RCC 7860 (cell line): ENCODE results near the gene ZDHHC11B.
"Not testable (repeated sequence)": the region's sequence is repeated elsewhere in the genome, so short reads cannot be mapped to it uniquely, and the experiment has no call there.

Source experiments
- DNase-seq: peaks from one replicate; pipeline ENCODE4 v3.0.0-alpha.2; 2015; ENCODE audit warnings: low spot score
- FAIRE-seq: peaks from 2 replicates; lab custom pipeline; 2012; peaks lifted over from hg19 to GRCh38; lab: Jason Lieb, UNC

The ZDHHC11B gene

DNA sequence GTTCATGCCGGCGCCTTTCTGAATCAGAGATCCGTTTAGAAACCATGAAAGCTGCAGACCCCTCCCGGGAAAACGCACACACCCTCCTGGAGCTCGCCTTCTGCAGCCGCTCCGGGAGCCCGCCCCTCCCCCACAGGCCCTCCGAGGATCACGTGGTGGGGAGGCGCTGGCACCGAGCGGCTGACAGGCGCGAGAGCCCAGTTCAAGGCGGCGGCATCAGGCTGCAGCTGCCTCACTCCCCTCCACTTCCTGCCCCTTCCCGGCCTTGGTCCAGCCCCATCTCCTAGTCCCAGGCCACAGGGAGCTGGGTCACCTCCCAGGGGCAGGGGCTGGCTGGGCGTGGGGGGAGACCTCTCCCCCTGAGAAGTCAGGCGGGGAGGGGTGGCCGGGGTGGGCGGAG lies 93.5 kb downstream of the ZDHHC11B start:
- DNase-seq, FAIRE-seq: not testable (repeated sequence)

DNA sequence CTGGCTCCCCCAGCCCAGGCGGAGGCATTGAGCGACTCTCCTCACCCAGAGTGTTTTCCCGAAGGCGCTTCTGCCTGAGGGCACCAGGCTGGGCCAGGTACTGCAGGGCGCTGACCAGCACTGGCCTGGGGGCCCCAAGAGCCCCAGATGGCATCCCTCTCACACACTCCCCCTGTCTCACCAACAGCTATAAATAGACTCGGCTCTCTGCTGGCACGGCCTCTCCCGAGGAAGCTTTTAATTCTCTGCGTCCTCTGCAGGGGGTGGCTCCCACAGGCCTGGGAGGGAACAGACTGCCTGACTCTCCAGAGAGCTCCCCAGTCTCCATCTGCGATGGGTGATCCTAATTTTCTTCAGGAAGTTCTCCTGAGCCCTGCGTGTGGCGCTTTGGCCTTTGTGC lies 94.2 kb downstream of the ZDHHC11B start:
- not testable (repeated sequence) for FAIRE-seq, DNase-seq

- FAIRE-seq, DNase-seq: not testable (repeated sequence)
Observed at GRCh38 chr5:688348-689010, 96.0 kb downstream of the ZDHHC11B start.

- FAIRE-seq, DNase-seq: not testable (repeated sequence)
Observed at GRCh38 chr5:686936-687335, 97.6 kb downstream of the ZDHHC11B start.

- not testable (repeated sequence) for DNase-seq, FAIRE-seq
Observed at GRCh38 chr5:686172-686523, 98.4 kb downstream of the ZDHHC11B start.

DNA sequence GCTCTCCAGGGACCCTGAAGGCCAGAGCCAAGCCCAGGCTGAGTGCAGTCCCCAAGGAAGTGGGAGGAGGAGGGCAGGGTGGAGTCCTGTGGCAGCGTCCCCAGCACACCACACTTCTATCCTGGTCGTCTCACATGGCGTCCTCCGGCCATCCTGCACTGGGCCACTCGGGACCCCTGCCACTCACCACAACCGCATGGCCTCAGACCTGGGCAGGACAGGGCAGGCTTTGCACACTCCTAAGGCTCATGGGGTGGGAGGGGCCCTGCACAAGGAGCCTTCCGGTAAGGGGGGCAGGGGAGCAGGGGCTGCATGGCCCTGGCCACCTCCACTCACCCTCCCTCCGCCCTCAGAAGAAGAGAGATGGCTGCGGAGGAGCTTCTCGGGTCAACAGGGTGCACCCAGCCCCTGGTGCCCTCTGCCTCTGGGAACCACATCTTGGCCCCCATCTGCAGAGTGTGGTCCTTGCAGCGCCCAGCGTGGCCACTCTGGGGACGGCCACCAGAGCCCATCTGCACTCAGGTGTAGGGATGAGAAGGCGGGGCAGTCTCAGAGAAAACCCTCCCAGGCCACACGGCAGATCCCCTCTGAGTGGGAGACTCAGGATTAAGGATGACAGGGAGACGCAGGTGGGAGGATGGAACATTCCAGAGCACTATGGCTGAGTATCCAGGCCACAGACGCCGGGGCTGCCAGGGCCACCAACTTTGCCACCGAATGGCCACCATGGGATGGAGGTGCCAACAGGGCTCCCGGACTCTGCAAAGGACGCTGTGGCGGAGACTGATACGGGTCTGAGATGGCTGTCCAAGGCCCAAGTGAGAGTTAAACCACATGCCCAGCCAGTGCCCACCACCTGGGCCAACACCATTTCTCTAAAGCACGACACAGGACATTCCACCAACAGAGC lies 99.0 kb downstream of the ZDHHC11B start:
- FAIRE-seq (no peak), DNase-seq (no peak)

DNA sequence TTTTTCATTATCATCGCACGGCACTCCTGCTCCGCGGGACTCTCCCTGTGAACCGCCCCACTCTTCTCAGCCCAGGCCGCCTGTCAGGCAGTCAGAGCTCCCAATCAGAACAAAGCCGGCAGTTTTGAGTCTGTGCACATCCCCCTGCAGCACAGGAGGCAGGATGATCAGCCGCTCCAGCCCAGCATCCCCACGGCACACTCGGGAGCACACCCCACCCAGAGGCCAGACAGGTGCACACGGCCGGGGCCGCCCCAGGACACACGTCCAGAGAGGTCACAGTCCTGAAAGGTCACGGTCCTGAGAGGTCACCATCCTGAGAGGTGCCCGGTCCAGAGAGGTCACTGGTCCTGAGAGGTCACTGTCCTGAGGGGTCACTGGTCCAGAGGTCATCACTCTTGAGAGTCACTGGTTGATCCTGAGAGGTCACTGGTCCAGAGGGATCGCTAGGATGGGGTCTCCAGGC lies 99.7 kb downstream of the ZDHHC11B start:
- FAIRE-seq (no peak), DNase-seq (no peak)

DNA sequence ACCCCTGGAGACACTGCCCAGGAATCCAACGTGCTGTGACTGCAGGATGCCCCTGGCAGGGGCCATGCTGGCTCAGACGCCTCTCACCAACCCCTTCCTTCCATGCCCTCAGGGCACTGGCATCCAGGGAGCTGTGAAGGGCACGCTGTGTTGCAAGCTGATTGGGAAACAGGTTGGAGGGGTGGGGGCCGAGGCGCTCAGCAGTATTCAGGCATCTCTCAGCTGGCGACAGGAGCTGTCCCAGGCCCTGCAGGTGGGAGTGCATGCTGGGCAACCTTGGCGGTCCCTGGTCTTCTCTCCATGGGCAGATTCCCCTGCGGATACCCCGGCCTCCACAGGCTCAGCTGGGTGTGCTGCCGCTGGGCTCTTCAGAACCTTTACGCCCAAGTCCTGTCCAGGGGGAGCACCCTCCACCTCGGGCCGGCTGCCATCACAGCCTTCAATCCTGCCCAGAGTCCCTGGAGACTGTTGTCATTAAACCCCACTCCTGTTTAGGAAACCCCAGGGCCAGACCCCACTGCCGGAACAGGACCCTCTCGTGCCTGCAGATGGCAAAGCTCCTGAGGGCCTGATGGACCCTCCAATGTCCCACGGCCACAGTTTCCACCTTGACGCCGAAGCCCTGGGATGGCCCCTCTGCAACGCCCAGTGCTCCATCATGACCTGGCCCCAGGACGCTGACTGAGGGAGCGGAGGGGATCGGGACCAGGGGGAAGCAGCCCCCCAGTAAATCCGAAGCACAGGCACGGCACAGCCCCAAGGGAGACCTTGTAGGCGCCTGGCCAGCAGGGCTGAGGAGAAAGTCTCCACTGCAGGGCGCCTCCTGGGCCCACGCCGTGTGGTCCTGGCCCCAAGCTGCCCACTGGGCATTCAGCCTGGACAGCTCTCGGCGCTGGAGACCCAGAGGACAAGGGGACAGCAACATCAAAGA lies 100.7 kb downstream of the ZDHHC11B start:
- no peak for FAIRE-seq
- DNase-seq: no peak

DNA sequence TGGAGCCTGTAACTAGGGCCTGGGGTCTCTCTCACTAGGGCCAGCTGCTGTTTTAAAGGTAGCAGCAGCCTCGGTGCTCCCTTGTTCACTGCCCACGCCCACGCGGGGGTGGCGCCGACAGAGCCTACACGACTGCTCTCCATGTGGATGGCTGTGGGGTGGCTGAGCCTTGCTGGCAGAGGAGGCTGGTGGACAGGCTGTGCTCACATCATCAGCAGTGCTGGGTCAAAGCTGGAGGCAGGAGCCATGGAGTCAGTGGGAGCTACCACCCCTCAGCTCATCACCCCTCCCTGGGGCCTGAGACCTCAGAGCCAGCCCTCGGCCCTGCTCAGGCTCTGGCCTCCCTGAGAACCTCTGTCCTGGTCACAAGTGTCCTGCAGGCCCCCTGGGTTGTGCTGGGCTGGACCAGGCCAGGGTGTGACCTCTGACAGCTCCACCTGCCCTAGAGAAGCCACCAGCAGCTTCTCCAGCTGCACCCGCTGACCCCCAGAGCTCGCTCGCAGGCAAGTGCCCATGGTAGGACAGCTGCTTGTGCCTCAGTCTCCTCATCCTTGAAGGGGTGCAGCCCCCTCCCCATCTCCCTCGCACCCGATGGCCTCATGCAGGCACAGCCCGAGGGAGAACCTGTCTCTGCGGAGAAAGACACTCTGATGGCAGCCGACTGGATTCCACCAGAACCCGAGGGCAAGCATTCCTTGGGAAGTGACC lies 101.7 kb downstream of the ZDHHC11B start:
- FAIRE-seq: not testable (repeated sequence)

GRCh38 chr5:682216-682615 lies 102.3 kb downstream of the ZDHHC11B start:
- not testable (repeated sequence) for DNase-seq, FAIRE-seq

More for the DNA sequence above, 101.7 kb downstream of the ZDHHC11B start:
- DNase-seq: not testable (repeated sequence)

- not testable (repeated sequence) for FAIRE-seq
Observed at GRCh38 chr5:681317-682191, 103.0 kb downstream of the ZDHHC11B start.

GRCh38 chr5:680836-681235 lies 103.7 kb downstream of the ZDHHC11B start:
- not testable (repeated sequence) for DNase-seq, FAIRE-seq

More at GRCh38 chr5:681317-682191, 103.0 kb downstream of the ZDHHC11B start:
- DNase-seq: not testable (repeated sequence)

- not testable (repeated sequence) for FAIRE-seq, DNase-seq
Observed at GRCh38 chr5:680118-680795, 104.3 kb downstream of the ZDHHC11B start.

DNA sequence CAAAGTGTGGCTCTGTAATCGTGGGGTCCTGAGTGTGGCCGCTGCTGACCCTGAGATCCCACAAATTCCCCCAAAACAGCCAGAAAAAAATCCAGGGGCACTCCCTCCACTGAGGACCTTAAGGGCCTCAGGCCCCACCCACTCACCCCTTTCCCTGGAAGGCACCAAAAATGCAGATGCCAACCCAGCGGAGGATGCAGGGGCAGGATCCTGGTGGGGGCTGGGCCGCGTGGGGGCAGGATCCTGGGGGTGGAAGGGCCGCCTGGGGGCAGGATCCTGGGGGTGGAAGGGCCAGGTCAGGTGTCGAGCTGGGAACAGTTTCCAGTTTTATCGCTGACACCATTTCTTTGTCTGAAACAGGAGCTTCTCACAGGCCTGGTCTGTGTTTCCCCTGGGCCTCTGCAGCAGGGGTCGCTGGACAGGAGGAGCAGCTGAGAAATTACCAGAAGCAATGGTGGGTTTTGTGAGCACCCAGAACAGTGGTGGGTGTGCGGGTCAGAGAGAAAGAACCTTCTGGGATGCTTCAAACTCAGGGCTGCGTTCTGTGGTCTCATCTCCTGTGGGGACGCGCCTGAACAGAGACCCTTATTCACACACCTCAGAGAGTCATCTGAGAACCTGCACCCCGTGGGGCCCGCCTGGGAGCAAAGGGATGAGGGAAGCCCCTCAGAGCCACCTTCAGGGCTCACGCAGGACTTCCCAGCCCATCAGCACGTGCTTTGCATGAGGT lies 105.2 kb downstream of the ZDHHC11B start:
- FAIRE-seq: not testable (repeated sequence)

GRCh38 chr5:678521-678920 lies 106.0 kb downstream of the ZDHHC11B start:
- not testable (repeated sequence) for FAIRE-seq, DNase-seq

More for the DNA sequence above, 105.2 kb downstream of the ZDHHC11B start:
- not testable (repeated sequence) for DNase-seq

DNA sequence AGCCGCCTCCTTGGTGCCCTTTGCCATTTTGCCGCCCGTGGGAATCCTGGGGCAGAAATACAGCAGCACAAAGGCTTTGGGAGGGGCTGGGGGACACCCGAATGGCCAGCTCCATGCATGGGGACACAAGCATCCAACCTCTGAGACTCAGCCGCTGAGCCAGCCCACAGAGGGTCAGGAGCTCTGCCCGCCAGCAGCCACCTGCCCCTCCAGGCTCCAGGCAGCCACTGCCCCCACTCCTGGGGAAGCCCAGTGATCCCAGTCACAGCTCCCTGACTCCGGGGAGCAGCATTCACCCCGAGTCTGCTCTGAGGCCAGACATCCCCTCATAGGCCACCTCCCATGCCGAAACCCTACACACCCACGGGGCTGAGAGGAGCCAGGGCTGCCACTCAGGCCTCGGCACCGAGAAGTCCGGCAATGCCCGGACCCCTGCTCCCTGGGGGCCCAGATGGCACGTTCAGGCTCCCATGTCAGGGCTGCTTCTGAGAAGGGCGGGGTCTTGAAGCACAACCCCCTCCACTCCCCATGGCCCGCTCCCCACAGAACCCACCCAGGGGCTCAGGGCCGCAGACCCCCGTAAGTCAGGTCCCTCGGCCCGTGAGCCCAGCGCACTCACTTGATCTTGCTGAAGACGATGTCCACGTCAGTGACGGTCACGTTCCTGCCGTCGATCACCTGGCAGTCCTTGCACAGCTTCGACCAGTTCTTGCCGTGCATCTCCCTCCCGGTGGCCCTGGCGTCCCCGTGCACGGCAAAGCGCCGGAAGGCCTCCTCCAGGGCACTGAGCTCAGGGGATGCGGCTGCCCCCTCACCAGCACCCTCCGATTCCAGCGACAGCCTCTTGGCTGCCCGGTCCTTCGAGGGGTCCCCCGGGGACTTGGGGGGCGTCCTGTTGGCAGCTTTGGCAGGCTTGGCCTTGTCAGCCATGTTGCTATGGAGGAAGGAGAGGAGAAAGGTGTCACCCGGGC lies 107.1 kb downstream of the ZDHHC11B start:
- FAIRE-seq (no peak), DNase-seq (no peak)
